PC-3 (cell line): ENCODE measurements around the gene ZNF616. TPM values are rescaled to one million over a fixed set of nuclear protein-coding genes. Genes with fewer than 3 reads are reported as not detected.

Source experiments
- ATAC-seq: fragments of 200-7000 bp; cut with Tn5 transposase; 2 replicates; pipeline ENCODE4 v1.9.1; 2020; ENCODE audit warnings: mild to moderate bottlenecking, moderate library complexity
- Bru-seq: library from RNA; stranded (reverse); fragments of 400-500 nt; gene quantifications from one replicate; lab custom pipeline; 2021; lab: Mats Ljungman, UMichigan
- BruChase-seq, 2 experiments: library from RNA; stranded (reverse); fragments of 400-500 nt; gene quantifications; one replicate each; lab custom pipeline; 2021; lab: Mats Ljungman, UMichigan
- BruUV-seq: library from RNA; stranded (reverse); fragments of 400-500 nt; replicated peaks from 2 replicates; lab custom pipeline; 2021; lab: Mats Ljungman, UMichigan
- CTCF ChIA-PET: fragments of 300-600 bp; sonication (Branson Sonifier 250); formaldehyde crosslinking; loops from one replicate; lab custom pipeline; 2022; ENCODE audit warnings: antibody characterized with exemption; lab: Charles Lee
- POLR2A ChIA-PET: fragments of 300-600 bp; sonication (Branson Sonifier 250); formaldehyde crosslinking; loops from one replicate; lab custom pipeline; 2022; ENCODE audit warnings: antibody characterized with exemption; ENCODE audit not compliant: unreplicated experiment; lab: Charles Lee
- DNase-seq: peaks from one replicate; pipeline ENCODE4 v3.0.0-alpha.2; 2015
- H2AFZ ChIP-seq: fragments of 300-600 bp; sonication (generic); 2 replicates; pipeline ENCODE4 v1.6.0; 2016; ENCODE audit warnings: antibody characterized with exemption, low read length
- H3F3A ChIP-seq: fragments of 300-600 bp; sonication (generic); one replicate; pipeline ENCODE4 v1.6.0; 2017; ENCODE audit warnings: antibody characterized with exemption, low read length, control low read depth, mild to moderate bottlenecking; ENCODE audit not compliant: unreplicated experiment
- H3K27ac ChIP-seq: fragments of 300-600 bp; sonication (generic); 2 replicates; pipeline ENCODE4 v1.5.1; 2016; ENCODE audit warnings: mild to moderate bottlenecking, low read length
- H3K27me3 ChIP-seq: fragments of 300-600 bp; sonication (generic); 2 replicates; pipeline ENCODE4 v1.6.1; 2016; ENCODE audit warnings: low read length, mixed read lengths
- H3K36me3 ChIP-seq: fragments of 300-600 bp; sonication (generic); 2 replicates; pipeline ENCODE4 v1.6.1; 2016; ENCODE audit warnings: low read depth, mixed run types, low read length, mixed read lengths
- H3K4me1 ChIP-seq: fragments of 300-600 bp; sonication (generic); 2 replicates; pipeline ENCODE4 v1.5.1; 2016; ENCODE audit warnings: low read length; ENCODE audit not compliant: insufficient read depth
- H3K4me2 ChIP-seq: fragments of 300-600 bp; sonication (generic); 2 replicates; pipeline ENCODE4 v1.6.0; 2016; ENCODE audit warnings: low read length
- H3K4me3 ChIP-seq: fragments of 300-600 bp; sonication (generic); 2 replicates; pipeline ENCODE4 v1.5.1; 2016; ENCODE audit warnings: mild to moderate bottlenecking, low read length, mixed read lengths
- H3K79me2 ChIP-seq: fragments of 300-600 bp; sonication (generic); 2 replicates; pipeline ENCODE4 v1.6.1; 2017; ENCODE audit warnings: low read length, mixed read lengths
- H3K9ac ChIP-seq: fragments of 300-600 bp; sonication (generic); 2 replicates; pipeline ENCODE4 v1.6.0; 2016; ENCODE audit warnings: mild to moderate bottlenecking, low read length
- H3K9me2 ChIP-seq: fragments of 300-600 bp; sonication (generic); replicated peaks from 2 replicates; pipeline ENCODE4 v1.6.1; 2016; ENCODE audit warnings: mixed run types, low read length, mixed read lengths
- H3K9me3 ChIP-seq: fragments of 300-600 bp; sonication (generic); 2 replicates; pipeline ENCODE4 v1.6.1; 2016; ENCODE audit warnings: low read length, mixed read lengths
- H4K20me1 ChIP-seq: fragments of 300-600 bp; sonication (generic); 2 replicates; pipeline ENCODE4 v1.6.1; 2016; ENCODE audit warnings: low read length, mixed read lengths
- EZH2 ChIP-seq: fragments of 300-600 bp; sonication (generic); IDR thresholded peaks from one replicate; pipeline ENCODE4 v1.6.1; 2017; ENCODE audit warnings: antibody characterized with exemption, mild to moderate bottlenecking, low read length; ENCODE audit not compliant: unreplicated experiment
- EZH2phosphoT487 ChIP-seq: fragments of 300-600 bp; sonication (generic); IDR thresholded peaks from 2 replicates; pipeline ENCODE4 v1.6.1; 2018; ENCODE audit warnings: mild to moderate bottlenecking, antibody characterized with exemption, low read length, borderline replicate concordance
- intact Hi-C: fragments of 100-400 bp; cut with micrococcal nuclease; formaldehyde crosslinking; loops from 2 replicates; pipeline ENCODE4 v1.9.0; 2023
- long read RNA-seq: library from polyadenylated mRNA; unstranded; transcript quantifications from one replicate; pipeline ENCODE4 v2.0.0, GENCODE V29; 2021; ENCODE audit not compliant: unreplicated experiment
- total RNA-seq: library from RNA; depleted of rRNA; stranded (reverse); fragments of >200 nt; gene quantifications from 2 replicates; pipeline ENCODE4 v1.2.3, GENCODE V29; 2014; rRNA removed
- TF ChIP-seq, protein P1 (sequence below): fragments of 300-600 bp; sonication (generic); conservative IDR thresholded peaks from 2 replicates; pipeline ENCODE4 v1.5.1; 2017; ENCODE audit warnings: antibody characterized with exemption, low read depth, mild to moderate bottlenecking, low read length

ZNF616 gene
- 3.7 and 3.9 TPM in 2 replicates for total RNA-seq
- percentile 76 among the genes with signal in this experiment for Bru-seq, nascent RNA
- percentile 85 among the genes with signal in this experiment for BruChase-seq, experiment 1, labeled RNA remaining after a 6-hour chase
- percentile 92 among the genes with signal in this experiment for BruChase-seq, experiment 2, labeled RNA remaining after a 2-hour chase
- long read RNA-seq, full-length matches to known transcripts = 13 of 21 reads
- long read RNA-seq, partial matches to known transcripts = 1 of 21 reads
- long read RNA-seq, other reads (novel, unspliced or antisense) = 7 of 21 reads

DNA sequence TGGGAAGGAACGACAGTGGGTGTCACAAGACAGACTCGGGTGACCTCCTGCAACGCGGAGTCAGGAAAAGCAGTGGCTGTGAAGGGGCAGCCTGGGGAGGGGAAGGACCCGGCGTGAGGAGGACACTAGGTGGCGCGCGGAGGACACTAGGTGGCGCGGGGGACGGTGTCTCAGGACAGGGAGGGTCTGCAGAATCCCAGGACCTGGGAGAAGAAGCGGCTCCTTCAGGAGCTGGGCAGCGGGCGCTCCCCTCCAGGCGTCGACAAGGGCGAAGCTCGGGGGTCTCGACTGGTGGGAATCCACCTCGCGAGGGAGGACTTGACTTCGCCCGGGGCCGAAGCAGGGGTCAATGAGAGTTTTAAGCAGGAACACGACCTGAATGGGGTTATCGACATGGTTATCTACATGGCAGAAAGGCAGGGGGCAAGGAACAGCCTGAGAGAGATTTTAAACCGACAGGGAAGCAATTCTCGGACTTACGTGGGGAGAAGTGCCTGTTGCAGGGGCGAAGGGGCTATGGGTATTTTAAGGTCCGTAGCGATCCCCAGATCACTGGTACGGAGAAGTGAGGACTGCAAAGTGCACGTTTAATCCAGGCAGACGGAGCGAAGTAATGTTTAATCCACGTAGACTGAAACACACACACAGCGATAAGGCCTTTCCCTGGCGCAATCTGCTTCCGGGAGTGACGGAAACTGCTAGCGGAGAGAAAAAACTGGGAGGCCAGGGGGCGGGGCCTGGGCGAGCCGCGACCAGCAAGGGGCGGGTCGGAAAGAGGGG is at the start of gene ZNF616:
Gene ZNF616 (minus strand): TSS at position 687 of the 780 bp plus-strand sequence. CDS start 9,426 bp downstream, outside the sequence.
- intact Hi-C loops = loop anchor here (1.0 kb wide), 2 partner anchors 50 to 98 kb away; no protein-coding TSS in a partner anchor
- Histone ChIP-seq H3K27ac (peak within 1 kb of the TSS; percentile 81), H3K4me2 (peak within 1 kb of the TSS; percentile 94), H3K36me3 (peaks cover 30% of the 10 kb centered on the region), H3K4me1 (peaks cover 7% of the 10 kb centered on the region; the same call in 1 of the 2 replicates), H3K4me3 (peak within 1 kb of the TSS; percentile 91), H3K9ac (peak within 1 kb of the TSS; percentile 92), H3K9me3 (peaks cover 41% of the 10 kb centered on the region), H3K9me2 (no peaks in the 10 kb centered on the region), H4K20me1 (no peaks in the 10 kb centered on the region), H3F3A (no peaks in the 10 kb centered on the region), H3K27me3 (no peaks in the 10 kb centered on the region), H3K79me2 (peaks cover 24% of the 10 kb centered on the region), H2AFZ (peak within 1 kb of the TSS; percentile 95)
- ChIA-PET CTCF (interaction anchor here (0.5 to 0.7 kb wide), 2 partner anchors 50 to 1500 kb away, joined by 3 to 6 read pairs; partner anchors contain the start of gene PPP2R1A), POLR2A (interaction anchor here (2.1 kb wide), 1 partner anchor 50 kb away, joined by 48 read pairs; the partner anchor contains the start of gene PPP2R1A)
- TF ChIP-seq, protein P1, sequence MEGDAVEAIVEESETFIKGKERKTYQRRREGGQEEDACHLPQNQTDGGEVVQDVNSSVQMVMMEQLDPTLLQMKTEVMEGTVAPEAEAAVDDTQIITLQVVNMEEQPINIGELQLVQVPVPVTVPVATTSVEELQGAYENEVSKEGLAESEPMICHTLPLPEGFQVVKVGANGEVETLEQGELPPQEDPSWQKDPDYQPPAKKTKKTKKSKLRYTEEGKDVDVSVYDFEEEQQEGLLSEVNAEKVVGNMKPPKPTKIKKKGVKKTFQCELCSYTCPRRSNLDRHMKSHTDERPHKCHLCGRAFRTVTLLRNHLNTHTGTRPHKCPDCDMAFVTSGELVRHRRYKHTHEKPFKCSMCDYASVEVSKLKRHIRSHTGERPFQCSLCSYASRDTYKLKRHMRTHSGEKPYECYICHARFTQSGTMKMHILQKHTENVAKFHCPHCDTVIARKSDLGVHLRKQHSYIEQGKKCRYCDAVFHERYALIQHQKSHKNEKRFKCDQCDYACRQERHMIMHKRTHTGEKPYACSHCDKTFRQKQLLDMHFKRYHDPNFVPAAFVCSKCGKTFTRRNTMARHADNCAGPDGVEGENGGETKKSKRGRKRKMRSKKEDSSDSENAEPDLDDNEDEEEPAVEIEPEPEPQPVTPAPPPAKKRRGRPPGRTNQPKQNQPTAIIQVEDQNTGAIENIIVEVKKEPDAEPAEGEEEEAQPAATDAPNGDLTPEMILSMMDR = peak; percentile 90
- TF ChIP-seq EZH2 = no peak
- peak; percentile 92 for ATAC-seq
- DNase-seq = peak; percentile 96
- BruUV-seq = TSS peak; percentile 94

DNA sequence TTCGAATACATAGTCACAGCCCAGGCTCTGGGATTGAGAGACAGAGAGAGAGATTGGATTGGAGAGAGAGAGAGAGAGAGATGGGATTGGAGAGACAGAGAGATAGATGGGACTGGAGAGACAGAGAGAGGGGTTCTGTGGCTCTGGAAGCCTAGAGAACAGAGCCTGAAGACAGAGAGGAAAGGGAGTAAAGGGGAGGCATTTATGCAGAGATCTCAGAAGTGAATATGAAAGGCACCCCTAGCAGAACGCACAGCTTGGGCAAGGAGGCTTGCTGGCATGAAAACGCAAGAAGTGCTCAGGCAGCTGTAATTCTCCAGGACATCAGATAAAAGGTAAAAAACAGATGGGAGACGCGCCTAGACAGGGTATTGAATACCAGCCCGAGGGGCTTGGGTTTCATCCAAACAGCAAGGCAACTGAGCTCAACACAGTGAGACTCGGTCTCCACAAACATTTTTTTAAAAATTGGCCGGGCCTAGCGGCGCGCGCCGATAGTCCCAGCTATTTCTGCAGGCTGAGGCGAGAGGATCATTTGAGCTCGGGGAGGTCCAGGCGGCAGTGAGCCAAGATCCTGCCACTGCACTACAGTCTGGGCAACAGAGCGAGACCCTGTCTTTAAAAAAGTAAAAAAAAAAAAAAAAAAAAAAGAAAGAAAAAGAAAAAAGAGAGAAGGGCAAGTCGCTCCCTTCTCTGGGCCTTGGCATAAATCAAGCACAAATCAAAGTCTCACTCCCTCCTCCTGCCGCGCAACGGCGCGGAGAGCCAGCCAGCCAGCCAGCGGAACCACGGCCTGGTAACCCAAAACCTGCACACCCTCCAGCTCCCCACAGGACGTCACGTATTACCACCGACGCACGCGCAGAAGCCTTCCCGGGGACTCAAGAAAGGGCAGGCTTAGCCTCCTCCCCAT is 49.3 kb upstream of the ZNF616 start:
- TF ChIP-seq EZH2phosphoT487 (no peak), EZH2 (no peak)
- TF ChIP-seq, protein P1 = no peak
- intact Hi-C loops = loop anchor here (1.0 to 2.0 kb wide), 2 partner anchors 18 to 50 kb away; partner anchors contain the start of genes ZNF616 and ZNF836
- Histone ChIP-seq H2AFZ (peak overlapping the region; percentile 84), H3K4me1 (peaks cover 18% of the 10 kb centered on the region), H3F3A (no peaks in the 10 kb centered on the region), H3K36me3 (peaks cover 18% of the 10 kb centered on the region), H3K27ac (peak overlapping the region; percentile 47), H4K20me1 (peaks cover 26% of the 10 kb centered on the region), H3K9me2 (no peaks in the 10 kb centered on the region), H3K9ac (peak overlapping the region; percentile 73), H3K27me3 (no peaks in the 10 kb centered on the region), H3K79me2 (peaks cover 47% of the 10 kb centered on the region), H3K9me3 (no peaks in the 10 kb centered on the region), H3K4me2 (peak overlapping the region; percentile 83), H3K4me3 (peak overlapping the region; percentile 72)
- POLR2A ChIA-PET = interaction anchor here (0.6 to 1.2 kb wide), 10 partner anchors 10 to 1948 kb away, joined by 3 to 68 read pairs (median 10); partner anchors contain the start of genes ZNF613 and ZNF616
- peak; percentile 0; the same call in 1 of the 2 replicates for ATAC-seq
- CTCF ChIA-PET = interaction anchor here (0.6 to 1.6 kb wide), 3 partner anchors 48 to 50 kb away, joined by 4 to 6 read pairs (median 5); partner anchors contain the start of gene ZNF616
- DNase-seq = no peak
- BruUV-seq = TSS peak; percentile 85
